OCI-LY7 (cell line): ENCODE results near the gene OGFOD3. TPM values are rescaled to one million over a fixed set of nuclear protein-coding genes. Genes with fewer than 3 reads are reported as not detected.

Experiments
- BruUV-seq: library from RNA; stranded (reverse); fragments of 400-500 nt; replicated peaks from 2 replicates; lab custom pipeline; 2021; lab: Mats Ljungman, UMichigan
- CTCF ChIA-PET: fragments of 300-600 bp; sonication (Branson Sonifier 250); formaldehyde crosslinking; loops from one replicate; lab custom pipeline; 2022; ENCODE audit warnings: antibody characterized with exemption; ENCODE audit not compliant: unreplicated experiment; lab: Charles Lee
- POLR2A ChIA-PET: fragments of 300-600 bp; sonication (Branson Sonifier 250); formaldehyde crosslinking; loops from one replicate; lab custom pipeline; 2022; ENCODE audit warnings: antibody characterized with exemption; lab: Charles Lee
- DNase-seq: peaks from one replicate; pipeline ENCODE4 v3.0.0-alpha.2; 2015; ENCODE audit warnings: low spot score
- H2AFZ ChIP-seq: fragments of 200-600 bp; sonication (generic), shearing (Covaris generic); 2 replicates; pipeline ENCODE4 v1.6.1; 2014; ENCODE audit warnings: mild to moderate bottlenecking, antibody characterized with exemption, low read length, moderate library complexity
- H3K27ac ChIP-seq: fragments of 200-600 bp; sonication (generic); 2 replicates; pipeline ENCODE4 v1.5.1; 2014; ENCODE audit warnings: mixed run types, low read depth, mild to moderate bottlenecking, moderate library complexity, low read length, inconsistent platforms; ENCODE audit not compliant: poor library complexity, severe bottlenecking
- H3K36me3 ChIP-seq: fragments of 200-600 bp; sonication (generic); 2 replicates; pipeline ENCODE4 v1.6.1; 2014; ENCODE audit warnings: mild to moderate bottlenecking, antibody characterized with exemption, low read length, moderate library complexity, mixed read lengths; ENCODE audit not compliant: insufficient read depth
- H3K4me1 ChIP-seq: fragments of 200-600 bp; sonication (generic); 2 replicates; pipeline ENCODE4 v1.5.1; 2014; ENCODE audit warnings: mild to moderate bottlenecking, low read length; ENCODE audit not compliant: insufficient read depth, poor library complexity, severe bottlenecking
- H3K4me2 ChIP-seq: fragments of 200-600 bp; sonication (generic); 2 replicates; pipeline ENCODE4 v1.6.1; 2014; ENCODE audit warnings: mild to moderate bottlenecking, low read length
- H3K4me3 ChIP-seq: fragments of 200-600 bp; sonication (generic); 2 replicates; pipeline ENCODE4 v1.5.1; 2014; ENCODE audit warnings: mild to moderate bottlenecking, low read depth, low read length; ENCODE audit not compliant: poor library complexity, severe bottlenecking
- H3K79me2 ChIP-seq: fragments of 200-600 bp; sonication (generic); 2 replicates; pipeline ENCODE4 v1.6.1; 2016; ENCODE audit warnings: low read depth, mild to moderate bottlenecking, low read length, moderate library complexity, mixed read lengths; ENCODE audit not compliant: insufficient read depth
- H3K9me2 ChIP-seq: fragments of 200-600 bp; sonication (generic); 2 replicates; pipeline ENCODE4 v1.6.1; 2016; ENCODE audit warnings: mild to moderate bottlenecking, low read length, mixed read lengths; ENCODE audit not compliant: insufficient read depth
- H3K9me3 ChIP-seq: fragments of 200-600 bp; sonication (generic); 2 replicates; pipeline ENCODE4 v1.6.1; 2014; ENCODE audit warnings: mild to moderate bottlenecking, mixed run types, low read length, mixed read lengths
- H4K20me1 ChIP-seq: fragments of 200-600 bp; sonication (generic); 2 replicates; pipeline ENCODE4 v1.6.1; 2014; ENCODE audit warnings: mild to moderate bottlenecking, antibody characterized with exemption, low read length, moderate library complexity, mixed read lengths; ENCODE audit not compliant: insufficient read depth
- EZH2phosphoT487 ChIP-seq: fragments of 200-600 bp; sonication (generic); IDR thresholded peaks from 2 replicates; pipeline ENCODE4 v1.6.1; 2018; ENCODE audit warnings: low read depth, borderline replicate concordance, mild to moderate bottlenecking, mixed run types, antibody characterized with exemption, low read length, moderate library complexity, mixed read lengths
- intact Hi-C: fragments of 100-400 bp; cut with micrococcal nuclease; formaldehyde crosslinking; loops from one replicate; pipeline ENCODE4 v1.10.0; 2022; ENCODE audit not compliant: unreplicated experiment
- total RNA-seq, 2 experiments: library from RNA; depleted of rRNA in 1 of 2; stranded (reverse); fragments of >200 nt in 1 of 2; shearing (Covaris generic) in 1 of 2; gene quantifications; 2 replicates each; pipeline ENCODE4 v1.2.3, GENCODE V29; 2014 to 2022
- TF ChIP-seq, protein P1 (sequence below): fragments of 200-600 bp; sonication (generic); conservative IDR thresholded peaks from 2 replicates; pipeline ENCODE4 v1.5.1; 2014; ENCODE audit warnings: mild to moderate bottlenecking, antibody characterized with exemption, low read length, moderate library complexity, mixed read lengths

The OGFOD3 gene
- total RNA-seq, 2 experiments from 2014 or later: 55.6 to 65.2 TPM

- Histone ChIP-seq H3K9me2 (no peaks in the 10 kb centered on the region), H3K4me1 (peaks cover 50% of the 10 kb centered on the region), H3K27ac (peak within 1 kb of the TSS; percentile 80), H3K36me3 (no peaks in the 10 kb centered on the region), H3K9me3 (no peaks in the 10 kb centered on the region), H3K79me2 (no peaks in the 10 kb centered on the region), H3K4me2 (peak within 1 kb of the TSS; percentile 56), H2AFZ (peak within 1 kb of the TSS; percentile 75), H4K20me1 (no peaks in the 10 kb centered on the region), H3K4me3 (peak within 1 kb of the TSS; percentile 48)
- TF ChIP-seq EZH2phosphoT487: no peak
- TF ChIP-seq, protein P1, sequence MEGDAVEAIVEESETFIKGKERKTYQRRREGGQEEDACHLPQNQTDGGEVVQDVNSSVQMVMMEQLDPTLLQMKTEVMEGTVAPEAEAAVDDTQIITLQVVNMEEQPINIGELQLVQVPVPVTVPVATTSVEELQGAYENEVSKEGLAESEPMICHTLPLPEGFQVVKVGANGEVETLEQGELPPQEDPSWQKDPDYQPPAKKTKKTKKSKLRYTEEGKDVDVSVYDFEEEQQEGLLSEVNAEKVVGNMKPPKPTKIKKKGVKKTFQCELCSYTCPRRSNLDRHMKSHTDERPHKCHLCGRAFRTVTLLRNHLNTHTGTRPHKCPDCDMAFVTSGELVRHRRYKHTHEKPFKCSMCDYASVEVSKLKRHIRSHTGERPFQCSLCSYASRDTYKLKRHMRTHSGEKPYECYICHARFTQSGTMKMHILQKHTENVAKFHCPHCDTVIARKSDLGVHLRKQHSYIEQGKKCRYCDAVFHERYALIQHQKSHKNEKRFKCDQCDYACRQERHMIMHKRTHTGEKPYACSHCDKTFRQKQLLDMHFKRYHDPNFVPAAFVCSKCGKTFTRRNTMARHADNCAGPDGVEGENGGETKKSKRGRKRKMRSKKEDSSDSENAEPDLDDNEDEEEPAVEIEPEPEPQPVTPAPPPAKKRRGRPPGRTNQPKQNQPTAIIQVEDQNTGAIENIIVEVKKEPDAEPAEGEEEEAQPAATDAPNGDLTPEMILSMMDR: no peak
- no TSS peak for BruUV-seq
- CTCF ChIA-PET: interaction anchor here (1.4 kb wide), 1 partner anchor 21 kb away, joined by 11 read pairs; no protein-coding TSS in a partner anchor
- intact Hi-C loops: loop anchor here (2.0 kb wide), 1 partner anchor 77 kb away; no protein-coding TSS in a partner anchor
- POLR2A ChIA-PET: interaction anchor here (1.3 to 2.0 kb wide), 5 partner anchors 13 to 79 kb away, joined by 3 to 15 read pairs (median 4); partner anchors contain the start of gene TEX19
- no peak for DNase-seq
These were observed 46.8 kb downstream of the OGFOD3 start, which contains the start of gene UTS2R for GRCh38 chr17:82371333-82372248. Gene UTS2R, plus strand, starts transcription at chr17:82371765. Its CDS starts 2,560 bp downstream, at chr17:82374325.

DNA sequence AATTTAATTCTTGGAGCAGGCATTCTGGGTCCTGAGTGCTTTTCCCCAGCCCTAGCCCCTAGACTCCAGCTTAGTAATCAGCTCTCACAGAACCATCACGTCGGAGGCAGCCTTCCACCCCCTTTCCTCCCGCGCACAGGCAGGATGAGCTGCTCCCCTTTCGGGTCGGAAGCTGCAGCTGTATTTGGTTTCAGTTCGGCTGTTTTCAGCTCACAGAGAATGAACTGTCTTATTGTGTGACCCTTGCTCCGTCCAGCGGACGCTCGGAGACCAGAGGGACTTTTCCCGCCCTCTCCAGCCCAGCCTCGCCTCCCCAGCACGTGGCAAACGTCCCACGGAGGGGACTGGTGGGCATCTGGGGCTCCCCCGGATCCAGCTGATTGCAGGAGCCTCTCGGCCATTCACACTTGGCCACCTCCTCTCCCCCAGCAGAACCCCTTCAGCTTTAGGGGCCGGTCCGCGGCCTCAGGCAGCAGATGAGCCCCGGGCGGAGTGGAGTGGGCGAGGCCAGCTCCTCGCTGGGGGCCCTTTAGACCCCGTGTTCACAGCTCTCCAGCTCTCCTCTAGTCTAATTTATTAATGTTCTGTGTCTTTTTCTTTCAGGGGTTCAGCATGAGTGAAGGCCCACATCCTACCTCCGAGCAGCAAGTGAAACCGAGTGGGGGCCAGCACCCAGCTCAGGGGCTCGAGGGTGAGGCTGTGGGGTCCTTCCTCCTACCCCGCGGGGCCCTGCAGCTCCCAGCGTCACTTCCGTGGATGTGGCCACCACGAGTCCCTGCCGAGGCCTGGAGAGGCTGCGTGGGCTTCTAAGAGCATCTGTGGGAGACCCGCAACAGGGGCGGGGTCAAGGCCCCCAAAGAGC is 47.7 kb downstream of the OGFOD3 start:
- Histone ChIP-seq H3K9me3 (no peaks in the 10 kb centered on the region), H3K4me3 (peak overlapping the region; percentile 48), H4K20me1 (no peaks in the 10 kb centered on the region), H2AFZ (peak overlapping the region; percentile 75), H3K36me3 (no peaks in the 10 kb centered on the region), H3K27ac (peak overlapping the region; percentile 80), H3K9me2 (no peaks in the 10 kb centered on the region), H3K4me2 (peak overlapping the region; percentile 56), H3K4me1 (peaks cover 59% of the 10 kb centered on the region), H3K79me2 (no peaks in the 10 kb centered on the region)
- CTCF ChIA-PET: interaction anchor here (1.0 to 1.4 kb wide), 2 partner anchors 12 to 20 kb away, joined by 3 to 11 read pairs; partner anchors contain the start of gene TEX19
- BruUV-seq: TSS peak; percentile 92
- intact Hi-C loops: loop anchor here (1.0 to 2.0 kb wide), 2 partner anchors 20 to 78 kb away; no protein-coding TSS in a partner anchor
- POLR2A ChIA-PET: interaction anchor here (0.5 to 2.0 kb wide), 10 partner anchors 9 to 109 kb away, joined by 3 to 15 read pairs (median 4); partner anchors contain the start of gene TEX19
- TF ChIP-seq, protein P1: no peak
- no peak for TF ChIP-seq EZH2phosphoT487
- peak; percentile 87 for DNase-seq
